Activated naive CD4-positive, alpha-beta T cell treated with anti-CD3 and anti-CD28 coated beads, Interleukin-2, amount 50 U/mL, for 24 hours (primary cell): ENCODE results near the gene GDI2.
"Not testable (repeated sequence)": the region's sequence is repeated elsewhere in the genome, so short reads cannot be mapped to it uniquely, and the experiment has no call there.

Experiments used
- H3K27ac Mint-ChIP-seq: one replicate; pipeline ENCODE4 v1.8.0; 2021; ENCODE audit warnings: mild to moderate bottlenecking, mixed read lengths
- H3K27me3 Mint-ChIP-seq: one replicate; pipeline ENCODE4 v1.8.0; 2021; ENCODE audit warnings: mixed read lengths
- H3K36me3 Mint-ChIP-seq: one replicate; pipeline ENCODE4 v1.8.0; 2021; ENCODE audit warnings: mixed read lengths
- H3K4me1 Mint-ChIP-seq: one replicate; pipeline ENCODE4 v1.8.0; 2021; ENCODE audit warnings: mixed read lengths
- H3K4me3 Mint-ChIP-seq: one replicate; pipeline ENCODE4 v1.8.0; 2021; ENCODE audit warnings: mild to moderate bottlenecking, mixed read lengths
- H3K9me3 Mint-ChIP-seq: one replicate; pipeline ENCODE4 v1.8.0; 2021; ENCODE audit warnings: mixed read lengths

The GDI2 gene

DNA sequence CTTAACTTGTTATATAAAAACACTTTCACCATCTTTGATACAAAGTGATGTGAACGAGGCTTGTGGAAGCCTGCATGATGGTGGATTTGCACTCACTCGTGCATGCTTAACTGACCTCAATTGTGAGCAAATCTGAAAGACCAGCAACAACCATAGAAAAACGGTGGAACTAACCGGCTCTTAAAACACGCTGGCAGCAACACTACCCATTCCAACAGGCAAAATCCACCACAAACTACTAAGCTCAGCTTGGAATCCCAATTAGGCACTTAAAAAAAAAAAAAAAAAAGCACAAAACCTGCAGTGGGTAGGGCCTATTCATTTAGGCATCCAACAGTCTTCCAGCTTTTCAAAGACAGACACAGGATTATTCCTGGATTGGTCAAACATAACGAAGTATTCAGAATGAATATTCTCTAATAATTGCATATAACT lies 1.8 kb downstream of the GDI2 start:
- Mint-ChIP-seq H3K9me3 (no peaks in the 10 kb centered on the region), H3K27ac (peak overlapping the region; percentile 68), H3K36me3 (peaks cover 12% of the 10 kb centered on the region), H3K27me3 (no peaks in the 10 kb centered on the region), H3K4me3 (peak overlapping the region; percentile 96), H3K4me1 (peaks cover 71% of the 10 kb centered on the region)

DNA sequence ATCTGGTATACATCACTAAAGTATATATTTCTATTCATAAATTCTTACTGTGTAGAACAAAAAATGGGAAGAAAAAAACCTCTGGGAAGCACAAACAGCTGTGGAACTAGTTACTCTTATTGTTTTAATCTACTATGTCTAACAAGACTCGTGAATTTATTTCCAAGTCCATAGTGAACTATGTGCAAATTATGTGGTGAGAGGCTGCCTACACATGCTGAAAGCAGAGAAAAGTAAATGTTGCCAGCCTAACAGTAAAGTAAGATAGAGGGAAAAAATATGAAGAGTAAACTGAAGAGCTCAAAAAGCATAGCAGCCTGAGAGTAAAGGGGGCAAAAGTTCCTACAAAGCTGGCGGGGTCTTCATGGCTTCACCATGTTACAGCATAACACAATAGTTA lies 3.0 kb downstream of the GDI2 start:
- peaks cover 80% of the 10 kb centered on the region for H3K4me1 Mint-ChIP-seq
- H3K36me3 Mint-ChIP-seq, result peaks cover 16% of the 10 kb centered on the region
- no peaks in the 10 kb centered on the region for H3K9me3 Mint-ChIP-seq
- peak overlapping the region; percentile 96 for H3K4me3 Mint-ChIP-seq
- H3K27me3 Mint-ChIP-seq, result no peaks in the 10 kb centered on the region
- H3K27ac Mint-ChIP-seq, result peak overlapping the region; percentile 81

DNA sequence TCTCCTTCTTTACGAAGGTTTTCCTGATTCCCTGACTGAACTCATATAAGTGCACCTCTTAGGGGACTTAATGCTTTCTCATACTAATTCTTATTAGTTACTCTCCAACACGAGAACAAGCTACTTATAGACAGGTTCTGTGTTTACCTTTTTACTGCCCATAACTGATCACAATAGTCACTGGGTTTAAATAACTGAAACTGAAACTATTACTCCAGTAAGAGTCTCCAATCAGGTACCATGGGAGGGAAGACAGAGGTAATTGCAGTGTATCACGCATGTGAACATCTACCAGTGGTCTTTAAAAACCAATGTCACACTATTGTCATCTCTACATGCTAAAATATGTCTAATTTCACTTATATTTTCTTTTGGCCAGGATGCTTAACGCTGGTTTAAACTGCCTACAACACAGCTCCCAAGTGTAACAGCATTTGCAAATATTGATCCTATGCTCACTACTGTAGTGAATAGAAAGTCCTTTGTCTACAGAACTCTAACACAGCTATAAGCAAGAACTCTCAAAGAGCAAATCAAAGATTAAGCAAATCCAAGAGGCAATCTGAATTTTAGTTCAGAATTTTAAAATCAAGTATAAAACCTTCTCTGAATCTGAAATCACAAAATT lies 3.6 kb downstream of the GDI2 start:
- Mint-ChIP-seq H3K27me3 (no peaks in the 10 kb centered on the region), H3K9me3 (no peaks in the 10 kb centered on the region), H3K4me1 (peaks cover 74% of the 10 kb centered on the region), H3K4me3 (peak overlapping the region; percentile 96), H3K36me3 (peaks cover 14% of the 10 kb centered on the region), H3K27ac (peak overlapping the region; percentile 75)

DNA sequence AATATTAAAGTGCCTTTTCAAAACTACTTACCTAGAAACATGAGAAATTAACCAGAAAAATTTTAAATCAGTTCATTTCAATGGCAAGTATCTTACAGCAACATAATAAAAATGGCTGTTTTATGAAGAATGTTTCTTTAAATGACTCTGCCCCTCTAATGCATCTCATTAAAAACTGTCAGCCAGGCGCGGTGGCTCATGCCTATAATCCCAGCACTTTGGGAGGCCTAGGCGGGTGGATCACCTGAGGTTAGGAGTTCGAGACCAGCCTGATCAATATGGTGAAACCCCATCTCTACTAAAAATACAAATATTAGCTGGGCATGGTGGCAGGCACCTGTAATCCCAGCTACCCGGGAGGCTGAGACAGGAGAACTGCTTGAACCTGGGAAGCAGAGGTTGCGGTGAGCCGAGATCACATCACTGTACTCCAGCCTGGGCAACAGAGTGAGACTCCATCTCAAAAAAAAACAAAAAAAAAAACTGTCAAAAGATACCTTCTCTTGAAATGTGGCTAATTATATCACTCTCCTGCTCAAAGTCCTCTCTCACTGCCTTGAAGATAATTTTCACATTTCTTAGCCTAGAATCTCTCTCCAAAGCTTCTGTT lies 4.3 kb downstream of the GDI2 start:
- peaks cover 75% of the 10 kb centered on the region for H3K4me1 Mint-ChIP-seq
- H3K27me3 Mint-ChIP-seq, H3K9me3 Mint-ChIP-seq, H3K27ac Mint-ChIP-seq: not testable (repeated sequence)
- H3K36me3 Mint-ChIP-seq, result peaks cover 15% of the 10 kb centered on the region
- H3K4me3 Mint-ChIP-seq, result peak overlapping the region; percentile 96

DNA sequence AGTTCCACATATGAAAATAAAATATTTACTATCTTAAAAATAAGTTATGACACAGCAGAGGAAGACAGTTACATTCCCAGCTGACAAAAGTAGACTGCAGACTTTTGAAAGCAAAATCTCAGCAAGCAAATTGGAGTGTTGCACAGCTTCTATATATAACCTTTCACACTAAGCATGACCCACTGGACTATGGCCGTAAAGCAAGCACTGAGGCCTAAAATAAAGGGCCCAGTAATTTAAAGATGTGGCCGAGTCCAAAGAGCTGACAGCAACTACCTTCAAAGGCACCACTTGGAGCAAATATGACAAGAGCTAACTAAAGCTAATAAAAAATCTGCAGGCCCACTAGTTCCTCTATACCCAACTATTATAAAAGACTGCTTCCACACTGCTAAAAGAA lies 6.5 kb downstream of the GDI2 start:
- H3K36me3 Mint-ChIP-seq, result peaks cover 12% of the 10 kb centered on the region
- no peak overlapping the region for H3K4me3 Mint-ChIP-seq
- no peak overlapping the region for H3K27ac Mint-ChIP-seq
- H3K27me3 Mint-ChIP-seq, result no peaks in the 10 kb centered on the region
- H3K4me1 Mint-ChIP-seq, result peaks cover 81% of the 10 kb centered on the region
- H3K9me3 Mint-ChIP-seq, result no peaks in the 10 kb centered on the region

DNA sequence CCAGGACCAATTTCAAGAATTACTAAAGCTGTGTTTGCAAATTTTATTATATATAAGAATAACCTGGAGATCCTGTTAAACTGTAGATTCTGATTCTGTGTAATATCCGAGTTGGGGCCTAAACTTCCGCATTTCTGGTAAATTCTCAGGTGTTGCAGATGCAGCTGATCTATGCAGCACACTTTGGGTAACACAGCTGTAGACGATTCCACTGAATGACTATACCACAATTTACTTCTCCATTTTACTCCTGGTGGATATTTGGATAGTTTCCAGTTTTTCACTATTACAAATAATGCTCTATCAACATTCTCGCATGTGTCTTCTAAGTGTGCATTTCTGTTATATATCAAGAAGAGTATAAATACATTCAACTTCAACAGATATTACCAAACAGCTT lies 7.5 kb downstream of the GDI2 start:
- H3K9me3 Mint-ChIP-seq, result no peaks in the 10 kb centered on the region
- peaks cover 12% of the 10 kb centered on the region for H3K36me3 Mint-ChIP-seq
- no peaks in the 10 kb centered on the region for H3K27me3 Mint-ChIP-seq
- no peak overlapping the region for H3K4me3 Mint-ChIP-seq
- H3K4me1 Mint-ChIP-seq, result peaks cover 71% of the 10 kb centered on the region
- H3K27ac Mint-ChIP-seq, result no peak overlapping the region

DNA sequence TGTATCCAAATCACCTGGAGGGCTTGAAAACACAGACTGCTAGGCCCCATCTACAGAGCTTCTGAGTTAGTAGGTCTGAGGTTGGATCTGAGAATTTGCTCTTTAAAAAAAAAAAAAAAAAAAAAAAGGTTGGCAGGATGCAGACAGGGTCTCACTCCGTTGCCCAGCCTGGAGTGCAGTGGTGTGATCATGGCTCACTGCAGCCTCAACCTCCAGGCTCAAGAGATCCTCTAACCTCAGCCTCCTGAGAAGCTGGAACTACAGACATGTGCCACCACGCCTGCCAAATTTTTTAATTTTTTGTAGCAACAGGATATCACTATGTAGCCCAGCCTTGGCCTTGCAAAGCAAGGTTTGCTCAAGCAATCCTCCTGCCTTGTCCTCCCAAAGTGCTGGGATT lies 8.0 kb downstream of the GDI2 start:
- Mint-ChIP-seq H3K4me3 (no peak overlapping the region), H3K36me3 (peaks cover 14% of the 10 kb centered on the region), H3K27me3 (no peaks in the 10 kb centered on the region), H3K4me1 (peaks cover 71% of the 10 kb centered on the region), H3K27ac (no peak overlapping the region), H3K9me3 (no peaks in the 10 kb centered on the region)

DNA sequence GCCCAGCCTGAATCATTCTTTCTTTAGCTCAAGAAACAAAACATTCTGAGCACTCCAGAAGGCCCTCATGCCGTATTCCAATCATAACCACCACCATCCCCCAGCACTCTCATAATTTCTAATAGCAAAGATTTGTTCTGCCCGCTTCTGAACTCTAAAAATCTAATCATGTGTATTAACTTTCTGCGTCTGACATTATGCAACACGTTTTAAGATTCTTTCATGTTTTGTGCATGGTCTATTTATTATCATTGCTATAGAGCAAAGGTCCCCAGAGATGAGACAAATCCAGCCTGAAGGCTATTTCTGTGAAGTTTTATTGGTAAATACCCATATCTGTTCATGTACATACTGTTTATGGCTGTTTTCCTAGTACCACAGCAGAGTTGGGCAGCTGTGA lies 8.8 kb downstream of the GDI2 start:
- Mint-ChIP-seq H3K27ac (no peak overlapping the region), H3K36me3 (peaks cover 13% of the 10 kb centered on the region), H3K9me3 (no peaks in the 10 kb centered on the region)

DNA sequence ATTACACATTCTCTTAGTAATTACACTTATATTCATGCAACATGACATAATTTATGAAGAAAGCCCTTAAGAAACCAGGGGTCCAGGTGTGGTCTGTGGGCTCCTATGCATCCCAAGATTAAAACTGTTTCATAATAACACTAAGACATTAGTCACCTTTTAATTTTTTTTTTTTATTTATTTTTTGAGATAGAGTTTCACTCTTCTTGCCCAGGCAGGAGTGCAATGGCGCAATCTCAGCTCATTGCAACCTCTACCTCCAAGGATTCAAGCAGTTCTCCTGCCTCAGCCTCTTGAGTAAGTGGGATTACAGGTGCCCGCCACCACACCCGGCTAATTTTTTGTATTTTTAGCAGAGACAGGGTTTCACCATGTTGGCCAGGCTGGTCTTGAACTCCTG lies 12.5 kb downstream of the GDI2 start:
- Mint-ChIP-seq H3K36me3 (peaks cover 12% of the 10 kb centered on the region), H3K27ac (no peak overlapping the region), H3K9me3 (no peaks in the 10 kb centered on the region), H3K4me3 (no peak overlapping the region), H3K27me3 (no peaks in the 10 kb centered on the region), H3K4me1 (peaks cover 28% of the 10 kb centered on the region)

More for the DNA sequence above, 8.8 kb downstream of the GDI2 start:
- Mint-ChIP-seq H3K4me3 (no peak overlapping the region), H3K27me3 (no peaks in the 10 kb centered on the region), H3K4me1 (peaks cover 62% of the 10 kb centered on the region)

DNA sequence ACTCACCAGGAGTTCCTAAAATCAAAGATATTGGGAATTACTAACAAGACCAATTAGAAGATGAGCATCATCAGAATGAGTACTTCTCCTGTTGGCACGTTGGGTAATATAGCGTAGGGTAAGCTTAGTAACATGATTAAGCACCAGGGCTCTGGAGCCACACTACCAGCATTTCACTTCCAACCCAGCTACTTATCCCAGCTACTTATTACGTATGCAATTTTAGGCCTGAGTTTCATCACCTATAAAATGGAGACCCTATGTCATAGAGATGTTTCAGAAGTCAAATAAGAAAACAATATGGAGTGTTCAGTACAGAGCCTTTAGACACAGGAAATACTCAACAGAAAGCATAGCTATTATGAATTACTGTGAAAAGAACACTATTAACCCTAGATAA lies 19.0 kb downstream of the GDI2 start:
- H3K4me1 Mint-ChIP-seq, result peaks cover 11% of the 10 kb centered on the region
- no peaks in the 10 kb centered on the region for H3K9me3 Mint-ChIP-seq
- no peaks in the 10 kb centered on the region for H3K27me3 Mint-ChIP-seq
- peak overlapping the region; percentile 37 for H3K27ac Mint-ChIP-seq
- H3K4me3 Mint-ChIP-seq, result no peak overlapping the region
- peaks cover 19% of the 10 kb centered on the region for H3K36me3 Mint-ChIP-seq

DNA sequence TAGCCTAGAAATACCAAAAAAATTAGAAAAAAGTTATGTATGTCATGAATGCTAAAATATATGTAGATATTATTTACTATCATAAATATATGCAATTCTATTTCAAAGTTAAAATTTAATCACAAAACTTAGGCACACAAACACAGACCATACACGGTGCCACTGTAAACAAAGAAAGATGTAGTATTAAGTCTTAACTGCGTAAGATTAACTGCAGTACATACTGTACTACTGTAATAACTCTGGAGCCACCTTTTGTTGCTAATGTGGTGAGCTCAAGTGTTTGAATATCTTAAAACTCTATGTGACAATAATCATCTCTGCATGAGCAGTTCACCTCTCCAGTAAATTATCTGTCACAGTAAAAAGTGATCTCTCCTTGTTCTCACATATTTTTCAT lies 23.6 kb downstream of the GDI2 start:
- peaks cover 39% of the 10 kb centered on the region for H3K36me3 Mint-ChIP-seq
- H3K4me1 Mint-ChIP-seq, result peaks cover 32% of the 10 kb centered on the region

DNA sequence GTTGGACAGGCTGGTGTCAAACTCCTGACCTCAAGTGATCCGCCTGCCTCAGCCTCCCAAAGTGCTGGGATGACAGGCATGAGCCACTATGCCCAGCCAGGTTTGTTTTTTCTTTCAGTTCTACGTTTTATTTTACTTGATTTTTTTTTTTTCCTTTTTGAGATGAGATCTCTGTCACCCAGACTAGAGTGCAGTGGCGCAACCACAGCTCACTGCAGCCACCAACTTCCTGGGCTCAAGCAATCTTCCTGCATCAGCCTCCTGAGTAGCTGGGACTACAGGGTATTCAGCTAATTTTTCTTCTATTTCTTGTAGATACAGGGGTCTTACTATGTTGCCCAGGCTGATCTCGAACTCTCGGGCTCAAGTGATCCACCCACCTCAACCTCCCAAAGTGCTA lies 24.3 kb downstream of the GDI2 start:
- Mint-ChIP-seq H3K27me3 (no peaks in the 10 kb centered on the region), H3K4me1 (peaks cover 32% of the 10 kb centered on the region), H3K9me3 (peaks cover 6% of the 10 kb centered on the region), H3K27ac (no peak overlapping the region), H3K36me3 (peaks cover 46% of the 10 kb centered on the region), H3K4me3 (peak overlapping the region; percentile 11)

More for the DNA sequence above, 23.6 kb downstream of the GDI2 start:
- Mint-ChIP-seq H3K27me3 (no peaks in the 10 kb centered on the region), H3K27ac (peak overlapping the region; percentile 3), H3K4me3 (no peak overlapping the region), H3K9me3 (peaks cover 2% of the 10 kb centered on the region)

DNA sequence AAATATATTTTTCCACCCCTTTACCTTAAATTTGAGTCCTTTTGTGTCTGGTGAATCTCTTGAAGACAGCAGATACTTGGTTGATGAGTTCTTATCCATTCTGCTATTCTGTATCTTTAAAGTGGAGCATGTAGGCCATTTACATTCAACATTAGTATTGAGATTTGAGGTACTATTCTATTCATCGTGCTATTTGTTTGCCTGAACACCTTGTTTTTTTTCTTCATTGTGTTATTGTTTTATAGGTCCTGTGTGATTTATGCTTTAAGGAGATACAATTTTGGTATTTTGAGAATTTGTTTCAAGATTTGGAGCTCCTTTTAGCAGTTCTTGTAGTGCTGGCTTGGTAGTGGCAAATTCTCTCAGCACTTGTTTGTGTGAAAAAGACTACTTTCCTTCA lies 29.9 kb downstream of the GDI2 start:
- no peak overlapping the region for H3K27ac Mint-ChIP-seq
- peaks cover 59% of the 10 kb centered on the region for H3K4me1 Mint-ChIP-seq
- peaks cover 58% of the 10 kb centered on the region for H3K36me3 Mint-ChIP-seq
- no peaks in the 10 kb centered on the region for H3K27me3 Mint-ChIP-seq
- no peak overlapping the region for H3K4me3 Mint-ChIP-seq
- peaks cover 6% of the 10 kb centered on the region for H3K9me3 Mint-ChIP-seq

DNA sequence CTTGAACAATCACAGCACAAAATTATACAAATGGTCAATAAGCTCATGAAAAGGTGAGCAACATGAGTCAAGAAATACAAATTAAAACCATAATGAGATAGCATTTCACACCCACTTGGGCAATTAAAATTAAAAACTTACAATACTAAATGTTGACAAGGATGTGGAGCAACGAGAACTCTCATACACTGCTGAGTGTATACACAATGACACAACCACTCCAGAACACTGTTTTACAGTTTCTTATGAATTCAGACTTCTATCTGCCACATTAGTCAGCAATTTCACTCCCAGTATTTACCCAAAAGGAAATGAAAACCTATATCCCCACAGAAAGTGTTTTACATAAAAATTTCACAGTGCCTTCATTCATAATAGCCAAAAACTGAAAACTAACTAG lies 31.1 kb downstream of the GDI2 start:
- H3K27ac Mint-ChIP-seq, result no peak overlapping the region
- no peak overlapping the region for H3K4me3 Mint-ChIP-seq
- H3K27me3 Mint-ChIP-seq, result no peaks in the 10 kb centered on the region
- peaks cover 6% of the 10 kb centered on the region for H3K9me3 Mint-ChIP-seq
- peaks cover 60% of the 10 kb centered on the region for H3K4me1 Mint-ChIP-seq
- H3K36me3 Mint-ChIP-seq, result peaks cover 56% of the 10 kb centered on the region

DNA sequence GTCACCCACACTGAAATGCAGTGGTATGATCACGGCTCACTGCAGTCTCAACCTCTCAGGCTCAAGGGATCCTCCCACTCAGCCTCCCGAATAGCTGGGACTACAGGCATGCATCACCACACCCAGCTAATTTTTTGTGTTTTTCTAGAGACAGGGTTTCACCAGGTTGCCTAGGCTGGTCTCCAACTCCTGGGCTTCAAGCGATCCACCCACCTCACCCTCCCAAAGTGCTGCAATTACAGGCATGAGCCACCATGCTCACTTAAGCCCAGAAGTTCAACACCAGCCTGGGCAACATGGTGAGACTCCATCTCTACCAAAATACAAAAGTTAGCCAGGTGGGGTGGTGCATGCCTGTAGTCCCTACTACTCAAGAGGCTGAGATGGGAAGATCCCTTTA lies 33.5 kb downstream of the GDI2 start:
- no peak overlapping the region for H3K4me3 Mint-ChIP-seq
- no peak overlapping the region for H3K27ac Mint-ChIP-seq
- peaks cover 74% of the 10 kb centered on the region for H3K4me1 Mint-ChIP-seq
- peaks cover 6% of the 10 kb centered on the region for H3K9me3 Mint-ChIP-seq
- H3K36me3 Mint-ChIP-seq, result peaks cover 43% of the 10 kb centered on the region
- H3K27me3 Mint-ChIP-seq, result no peaks in the 10 kb centered on the region

DNA sequence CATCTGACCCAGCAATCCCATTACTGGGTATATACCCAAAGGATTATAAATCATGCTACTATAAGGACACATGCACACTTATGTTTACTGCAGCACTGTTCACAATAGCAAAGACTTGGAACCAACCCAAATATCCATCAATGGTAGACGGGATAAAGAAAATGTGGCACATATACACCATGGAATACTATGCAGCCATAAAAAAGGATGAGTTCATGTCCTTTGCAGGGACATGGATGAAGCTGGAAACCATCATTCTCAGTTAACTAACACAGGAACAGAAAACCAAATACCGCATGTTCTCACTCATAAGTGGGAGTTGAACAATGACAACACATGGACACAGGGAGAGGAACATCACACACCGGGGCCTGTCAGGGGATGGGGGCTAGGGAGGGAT lies 35.5 kb downstream of the GDI2 start:
- Mint-ChIP-seq H3K4me1 (peaks cover 85% of the 10 kb centered on the region), H3K27ac (peak overlapping the region; percentile 30), H3K36me3 (peaks cover 24% of the 10 kb centered on the region)
- H3K27me3 Mint-ChIP-seq, H3K9me3 Mint-ChIP-seq, H3K4me3 Mint-ChIP-seq: not testable (repeated sequence)

DNA sequence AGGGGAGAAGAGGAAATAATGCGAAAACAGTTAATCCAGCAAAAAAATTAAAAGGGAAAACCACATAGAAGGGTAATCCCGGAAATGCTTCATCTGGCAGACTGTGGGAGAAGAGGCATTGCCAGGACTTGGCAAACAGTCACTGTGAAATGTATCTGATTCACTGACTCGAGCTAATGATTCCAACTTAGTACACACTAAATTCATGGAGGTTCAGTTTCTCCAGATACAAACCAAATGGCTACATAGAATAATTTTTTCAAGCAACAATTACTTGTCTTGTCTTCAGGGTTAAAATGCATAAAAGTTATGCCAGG lies 36.4 kb downstream of the GDI2 start:
- Mint-ChIP-seq H3K4me3 (no peak overlapping the region), H3K27ac (peak overlapping the region; percentile 41)

More for the DNA sequence above, 36.4 kb downstream of the GDI2 start:
- Mint-ChIP-seq H3K36me3 (peaks cover 18% of the 10 kb centered on the region), H3K9me3 (no peaks in the 10 kb centered on the region), H3K27me3 (no peaks in the 10 kb centered on the region), H3K4me1 (peaks cover 80% of the 10 kb centered on the region)
